ENCODE measurements around the gene ATXN2. TPM values are rescaled to one million over a fixed set of nuclear protein-coding genes. Genes with fewer than 3 reads are reported as not detected.

The ATXN2 gene
- total RNA-seq, 1 experiment from 2014 or later, result 17.2 TPM

DNA sequence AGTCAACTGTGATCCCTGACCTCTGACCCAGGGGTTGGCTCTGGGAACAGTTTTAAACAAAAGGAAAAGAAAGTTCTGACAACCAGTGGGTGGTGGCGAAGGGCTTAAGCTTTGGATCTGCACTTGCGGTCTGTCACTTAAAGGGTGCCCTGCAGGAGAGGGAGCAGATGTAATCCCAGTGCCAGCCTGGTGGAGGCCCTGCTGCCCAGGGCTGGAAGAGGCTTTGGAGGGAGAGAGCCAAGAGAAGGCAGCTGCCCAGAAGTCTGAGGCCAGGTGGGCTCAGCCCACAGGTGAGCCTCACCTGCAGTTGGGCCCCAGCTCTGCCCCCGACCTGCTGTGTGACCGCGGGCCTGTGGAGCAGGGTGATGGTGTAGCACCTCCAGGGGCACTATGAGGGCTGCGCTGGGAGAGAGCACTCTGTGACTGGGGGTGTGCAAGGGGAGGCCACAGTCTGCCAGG is 174.3 kb downstream of the ATXN2 start:
- peaks cover 19% of the 10 kb centered on the region for H3K4me1 ChIP-seq (ENCODE audit: insufficient read depth, low read length)
- H3K4me3 ChIP-seq (ENCODE audit: low read length), result no peak overlapping the region
- no peaks in the 10 kb centered on the region for H4K20me1 ChIP-seq (ENCODE audit: low read length)
- POLR2A ChIA-PET (ENCODE audit: unreplicated experiment), result no interaction called here
- ATAC-seq (0 out of 2 replicates have a peak, but pooled peaks have one; percentile 10), DNase-seq (no peak)
- no peak overlapping the region for H3K4me2 ChIP-seq (ENCODE audit: low read length)
- H3K27me3 ChIP-seq (ENCODE audit: low read length), result no peaks in the 10 kb centered on the region
- H3K27ac ChIP-seq (ENCODE audit: low read length), result no peak overlapping the region
- no peak overlapping the region for H3K9ac ChIP-seq (ENCODE audit: low read length)
- H3K9me3 ChIP-seq (ENCODE audit: low read length), result no peaks in the 10 kb centered on the region
- no peaks in the 10 kb centered on the region for H3K79me2 ChIP-seq (ENCODE audit: low read length)
- H3K36me3 ChIP-seq (ENCODE audit: low read depth, low read length), result peaks cover 3% of the 10 kb centered on the region; the same call in 1 of the 2 replicates
- H3F3A ChIP-seq (ENCODE audit: low read length, unreplicated experiment), result no peaks in the 10 kb centered on the region
- H2AFZ ChIP-seq (ENCODE audit: low read length), result no peak overlapping the region
- CTCF ChIA-PET, result no interaction called here
- H3K9me2 ChIP-seq (replicated peaks; ENCODE audit: low read length), result no peaks in the 10 kb centered on the region
- BruUV-seq (replicated peaks), result no TSS peak
- no peak for TF ChIP-seq EZH2phosphoT487 (IDR thresholded peaks at IDR 0.05; ENCODE audit: borderline replicate concordance, low read length)
- TF ChIP-seq, protein P1, sequence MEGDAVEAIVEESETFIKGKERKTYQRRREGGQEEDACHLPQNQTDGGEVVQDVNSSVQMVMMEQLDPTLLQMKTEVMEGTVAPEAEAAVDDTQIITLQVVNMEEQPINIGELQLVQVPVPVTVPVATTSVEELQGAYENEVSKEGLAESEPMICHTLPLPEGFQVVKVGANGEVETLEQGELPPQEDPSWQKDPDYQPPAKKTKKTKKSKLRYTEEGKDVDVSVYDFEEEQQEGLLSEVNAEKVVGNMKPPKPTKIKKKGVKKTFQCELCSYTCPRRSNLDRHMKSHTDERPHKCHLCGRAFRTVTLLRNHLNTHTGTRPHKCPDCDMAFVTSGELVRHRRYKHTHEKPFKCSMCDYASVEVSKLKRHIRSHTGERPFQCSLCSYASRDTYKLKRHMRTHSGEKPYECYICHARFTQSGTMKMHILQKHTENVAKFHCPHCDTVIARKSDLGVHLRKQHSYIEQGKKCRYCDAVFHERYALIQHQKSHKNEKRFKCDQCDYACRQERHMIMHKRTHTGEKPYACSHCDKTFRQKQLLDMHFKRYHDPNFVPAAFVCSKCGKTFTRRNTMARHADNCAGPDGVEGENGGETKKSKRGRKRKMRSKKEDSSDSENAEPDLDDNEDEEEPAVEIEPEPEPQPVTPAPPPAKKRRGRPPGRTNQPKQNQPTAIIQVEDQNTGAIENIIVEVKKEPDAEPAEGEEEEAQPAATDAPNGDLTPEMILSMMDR (conservative IDR thresholded peaks at IDR 0.05; ENCODE audit: low read depth, low read length), result peak; percentile 36; the same call in 1 of the 2 replicates
- intact Hi-C loops (cut with micrococcal nuclease), result no loop called here

DNA sequence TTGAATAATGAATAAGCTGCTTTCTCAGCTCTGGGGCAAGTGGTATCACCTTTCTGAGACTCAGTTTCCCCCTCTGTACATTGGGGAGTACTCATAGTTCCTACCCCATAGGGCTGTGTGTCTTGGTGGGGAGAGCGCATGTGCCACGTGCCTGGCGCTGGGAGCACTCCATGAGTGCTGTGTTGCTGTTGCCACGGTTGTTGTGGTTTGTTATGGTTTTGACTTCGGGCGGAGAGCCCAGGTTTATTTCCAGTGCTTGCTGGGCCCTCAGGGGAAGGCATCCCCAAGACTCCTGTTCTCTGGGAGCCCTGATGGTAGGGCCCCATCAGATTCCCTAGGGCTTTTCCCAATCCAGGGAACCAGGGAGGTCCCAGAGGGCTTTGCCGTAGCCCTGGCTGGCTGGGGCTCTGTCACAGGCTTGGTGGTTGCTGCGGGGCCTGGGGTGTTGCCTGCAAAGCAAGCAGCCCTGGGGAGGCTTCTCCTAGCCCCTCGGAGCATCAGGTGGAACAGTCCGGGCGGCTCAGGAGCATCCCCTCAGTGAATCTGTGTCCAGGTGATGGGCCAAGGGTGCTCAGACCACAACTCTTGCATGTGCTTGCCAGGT is 174.8 kb downstream of the ATXN2 start:
- BruUV-seq (replicated peaks), result no TSS peak
- H3K4me3 ChIP-seq (ENCODE audit: low read length), result no peak overlapping the region
- no peaks in the 10 kb centered on the region for H3K9me2 ChIP-seq (replicated peaks; ENCODE audit: low read length)
- ATAC-seq (no peak; the same call in 1 of the 2 replicates), DNase-seq (no peak)
- H3F3A ChIP-seq (ENCODE audit: low read length, unreplicated experiment), result no peaks in the 10 kb centered on the region
- no peaks in the 10 kb centered on the region for H3K27me3 ChIP-seq (ENCODE audit: low read length)
- TF ChIP-seq EZH2 (IDR thresholded peaks at IDR 0.05; ENCODE audit: low read length, unreplicated experiment) (no peak), EZH2phosphoT487 (IDR thresholded peaks at IDR 0.05; ENCODE audit: borderline replicate concordance, low read length) (no peak)
- TF ChIP-seq, protein P1 (conservative IDR thresholded peaks at IDR 0.05; ENCODE audit: low read depth, low read length), result no peak
- H4K20me1 ChIP-seq (ENCODE audit: low read length), result no peaks in the 10 kb centered on the region
- H3K9me3 ChIP-seq (ENCODE audit: low read length), result no peaks in the 10 kb centered on the region
- H3K79me2 ChIP-seq (ENCODE audit: low read length), result no peaks in the 10 kb centered on the region
- ChIA-PET CTCF (no interaction called here), POLR2A (ENCODE audit: unreplicated experiment) (no interaction called here)
- intact Hi-C loops (cut with micrococcal nuclease), result no loop called here
- no peak overlapping the region for H3K9ac ChIP-seq (ENCODE audit: low read length)
- H3K4me2 ChIP-seq (ENCODE audit: low read length), result no peak overlapping the region
- no peak overlapping the region for H3K27ac ChIP-seq (ENCODE audit: low read length)
- H3K4me1 ChIP-seq (ENCODE audit: insufficient read depth, low read length), result peaks cover 19% of the 10 kb centered on the region
- H3K36me3 ChIP-seq (ENCODE audit: low read depth, low read length), result peaks cover 3% of the 10 kb centered on the region; the same call in 1 of the 2 replicates
- H2AFZ ChIP-seq (ENCODE audit: low read length), result no peak overlapping the region

DNA sequence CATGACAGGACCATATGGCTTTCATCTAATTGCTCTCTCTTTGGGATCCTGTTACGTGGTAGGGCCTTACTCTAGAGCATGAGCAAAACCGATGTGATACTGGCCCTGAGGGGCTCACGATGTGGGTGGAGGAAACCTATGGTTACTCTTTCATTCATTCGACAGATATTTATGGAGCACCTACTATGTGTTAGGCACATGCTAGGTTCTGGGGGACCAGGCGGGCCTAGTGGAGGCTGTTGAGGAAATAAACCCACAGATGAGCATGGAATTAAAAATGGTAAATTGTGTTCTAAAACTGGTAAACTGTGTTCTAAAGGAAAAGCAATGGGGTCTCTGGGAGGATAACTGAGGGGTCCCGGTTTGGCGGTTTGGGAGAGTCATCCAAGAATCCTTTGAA is 178.6 kb downstream of the ATXN2 start:
- no peak for ATAC-seq
- Histone ChIP-seq H3K27ac (ENCODE audit: low read length) (no peak overlapping the region), H4K20me1 (ENCODE audit: low read length) (no peaks in the 10 kb centered on the region), H3K27me3 (ENCODE audit: low read length) (no peaks in the 10 kb centered on the region), H3K4me1 (ENCODE audit: insufficient read depth, low read length) (peaks cover 10% of the 10 kb centered on the region), H3K79me2 (ENCODE audit: low read length) (peaks cover 4% of the 10 kb centered on the region; the same call in 1 of the 2 replicates), H3K36me3 (ENCODE audit: low read depth, low read length) (peaks cover 7% of the 10 kb centered on the region; the same call in 1 of the 2 replicates), H3K4me3 (ENCODE audit: low read length) (no peak overlapping the region), H3K9me2 (replicated peaks; ENCODE audit: low read length) (no peaks in the 10 kb centered on the region), H3K9me3 (ENCODE audit: low read length) (no peaks in the 10 kb centered on the region), H3K9ac (ENCODE audit: low read length) (no peak overlapping the region), H2AFZ (ENCODE audit: low read length) (no peak overlapping the region), H3F3A (ENCODE audit: low read length, unreplicated experiment) (no peaks in the 10 kb centered on the region), H3K4me2 (ENCODE audit: low read length) (no peak overlapping the region)
- TF ChIP-seq, protein P1 (conservative IDR thresholded peaks at IDR 0.05; ENCODE audit: low read depth, low read length), result no peak
- TF ChIP-seq EZH2phosphoT487 (IDR thresholded peaks at IDR 0.05; ENCODE audit: borderline replicate concordance, low read length) (no peak), EZH2 (IDR thresholded peaks at IDR 0.05; ENCODE audit: low read length, unreplicated experiment) (no peak)
- intact Hi-C loops (cut with micrococcal nuclease), result no loop called here
- ChIA-PET CTCF (no interaction called here), POLR2A (ENCODE audit: unreplicated experiment) (no interaction called here)
- no TSS peak for BruUV-seq (replicated peaks)
- DNase-seq, result no peak
